Endothelial cell of umbilical vein (primary cell): ENCODE results near the gene STAB2. TPM values are rescaled to one million over a fixed set of nuclear protein-coding genes. Genes with fewer than 3 reads are reported as not detected.
A peak's percentile ranks its signal among the peaks of the same experiment; 100 is the strongest.

Experiments used
- BruUV-seq: library from RNA; stranded (reverse); fragments of 400-500 nt; replicated peaks from 2 replicates; lab custom pipeline; 2021; lab: Mats Ljungman, UMichigan
- CTCF ChIA-PET: fragments of 300-600, 350-600 bp; sonication (Branson Sonifier 250); formaldehyde crosslinking; loops from one replicate; lab custom pipeline; 2021; ENCODE audit warnings: antibody characterized with exemption, inconsistent platforms; lab: Charles Lee
- POLR2A ChIA-PET: fragments of 300-600, 350-600 bp; sonication (Branson Sonifier 250); formaldehyde crosslinking; loops from one replicate; lab custom pipeline; 2021; ENCODE audit warnings: antibody characterized with exemption, inconsistent platforms; lab: Charles Lee
- DNase-seq: peaks from one replicate; pipeline ENCODE4 v3.0.0-alpha.2; 2011; ENCODE audit warnings: low read depth, low spot score
- FAIRE-seq: peaks from 2 replicates; lab custom pipeline; 2011; peaks lifted over from hg19 to GRCh38; lab: Jason Lieb, UNC
- H2AFZ ChIP-seq: 2 replicates; pipeline ENCODE4 v1.6.0; 2012; ENCODE audit warnings: low read depth, low read length, control low read depth, inconsistent platforms
- H3K27ac ChIP-seq: 2 replicates; pipeline ENCODE4 v1.5.1; 2011; ENCODE audit warnings: low read depth, mild to moderate bottlenecking, control low read depth, low read length, moderate library complexity; ENCODE audit not compliant: insufficient read depth
- H3K27me3 ChIP-seq, 2 experiments: 2 replicates each; pipeline versions ENCODE4 v1.6.0 to v1.6.1; 2011; ENCODE audit warnings: low read length in 2 of 2, mixed read lengths in 1 of 2; ENCODE audit not compliant: control insufficient read depth in 2 of 2, insufficient read depth in 2 of 2
- H3K36me3 ChIP-seq, 2 experiments: 2 replicates in 1 of 2; 3 replicates in 1 of 2; pipeline ENCODE4 v1.5.1; 2011; ENCODE audit warnings: low read length in 2 of 2, mild to moderate bottlenecking in 1 of 2, moderate library complexity in 1 of 2; ENCODE audit not compliant: control insufficient read depth in 2 of 2, insufficient read depth in 2 of 2; ENCODE audit errors: extremely low read depth in 1 of 2
- H3K4me1 ChIP-seq: 3 replicates; pipeline ENCODE4 v1.5.1; 2011; ENCODE audit warnings: mild to moderate bottlenecking, low read length; ENCODE audit not compliant: control insufficient read depth, insufficient read depth; ENCODE audit errors: extremely low read depth
- H3K4me2 ChIP-seq: 2 replicates; pipeline ENCODE4 v1.6.1; 2011; ENCODE audit warnings: low read length, control low read depth, mixed read lengths; ENCODE audit not compliant: insufficient read depth
- H3K4me3 ChIP-seq, 3 experiments: fragments of 200-600 bp in 1 of 3; sonication (generic), shearing (Covaris generic) in 1 of 3; replicated peaks in 1 of 3; 2 replicates each; pipeline ENCODE4 v1.5.1; 2011 to 2016; ENCODE audit warnings: control low read depth in 3 of 3, low read length in 3 of 3, mild to moderate bottlenecking in 2 of 3, inconsistent platforms in 1 of 3, low read depth in 1 of 3, moderate library complexity in 1 of 3; ENCODE audit not compliant: insufficient read depth in 1 of 3
- H3K79me2 ChIP-seq: 2 replicates; pipeline ENCODE4 v1.6.0; 2012; ENCODE audit warnings: low read length, inconsistent platforms; ENCODE audit not compliant: control insufficient read depth, insufficient read depth
- H3K9ac ChIP-seq: replicated peaks from 2 replicates; pipeline ENCODE3; 2011; ENCODE audit warnings: low read length, control low read depth; ENCODE audit not compliant: insufficient read depth; ENCODE audit errors: extremely low read depth
- H3K9me1 ChIP-seq: replicated peaks from 3 replicates; pipeline ENCODE4 v1.6.0; 2011; ENCODE audit warnings: mild to moderate bottlenecking, low read length; ENCODE audit not compliant: control insufficient read depth, insufficient read depth; ENCODE audit errors: extremely low read depth
- H3K9me3 ChIP-seq: replicated peaks from 2 replicates; pipeline ENCODE4 v1.5.1; 2012; ENCODE audit warnings: low read length, inconsistent platforms; ENCODE audit not compliant: control insufficient read depth, insufficient read depth
- H4K20me1 ChIP-seq: replicated peaks from 2 replicates; pipeline ENCODE3; 2011; ENCODE audit warnings: mild to moderate bottlenecking, low read length; ENCODE audit not compliant: control insufficient read depth, insufficient read depth; ENCODE audit errors: extremely low read depth
- EZH2 ChIP-seq: IDR thresholded peaks from 2 replicates; pipeline ENCODE4 v1.6.1; 2012; ENCODE audit warnings: borderline replicate concordance, low read depth, mild to moderate bottlenecking, moderate library complexity, low read length, inconsistent platforms; ENCODE audit not compliant: severe bottlenecking
- GATA2 ChIP-seq: IDR thresholded peaks from 2 replicates; pipeline ENCODE4 v1.7.0; 2011; ENCODE audit warnings: low read depth, mild to moderate bottlenecking, moderate library complexity, mixed read lengths, low read length; ENCODE audit not compliant: insufficient read length, insufficient read depth
- MYC ChIP-seq: IDR thresholded peaks from one replicate; pipeline ENCODE4 v1.6.1; 2011; ENCODE audit warnings: mild to moderate bottlenecking, low read depth, low read length
- POLR2A ChIP-seq: IDR thresholded peaks from 2 replicates; pipeline ENCODE4 v1.6.1; 2012; ENCODE audit warnings: low read depth, mild to moderate bottlenecking, control low read depth, low read length
- POLR2AphosphoS5 ChIP-seq: IDR thresholded peaks from 2 replicates; pipeline ENCODE4 v1.6.1; 2012; ENCODE audit warnings: low read depth, mild to moderate bottlenecking, control low read depth, low read length, moderate library complexity; ENCODE audit not compliant: insufficient read depth
- dilution Hi-C: fragments of 300-500 bp; cut with MboI; formaldehyde crosslinking; loops from one replicate; pipeline ENCODE4 v1.15.0; 2019; ENCODE audit warnings: low sequenced_read_pairs; ENCODE audit not compliant: extremely low pct_ligation_motif_present
- intact Hi-C: fragments of 100-400 bp; cut with micrococcal nuclease; formaldehyde crosslinking; loops from one replicate; pipeline ENCODE4 v1.10.0; 2022
- polyA plus RNA-seq, 4 experiments: library from polyadenylated mRNA; depleted of rRNA in 3 of 4; stranded (reverse) in 3 of 4; unstranded in 1 of 4; fragments of >200 nt; gene quantifications; 2 replicates each; pipeline versions ENCODE4 v1.2.1 to v1.2.3, GENCODE V29; 2011 to 2012; ENCODE audit warnings: missing spikeins in 1 of 4
- total RNA-seq: library from RNA; stranded (reverse); gene quantifications from 2 replicates; pipeline ENCODE4 v1.2.3, GENCODE V29; 2021
- TF ChIP-seq, protein P1 (sequence below): IDR thresholded peaks from 2 replicates; pipeline ENCODE4 v1.6.1; 2011; ENCODE audit not compliant: insufficient read depth, insufficient read length
- TF ChIP-seq, protein P2 (sequence below), 2 donors: IDR thresholded peaks; 1 replicate in 1 of 2; 2 replicates in 1 of 2; pipeline ENCODE4 v1.5.1; 2011; ENCODE audit warnings: low read length in 2 of 2, mild to moderate bottlenecking in 2 of 2, moderate library complexity in 2 of 2, control low read depth in 1 of 2, inconsistent platforms in 1 of 2, low read depth in 1 of 2; ENCODE audit not compliant: insufficient read depth in 1 of 2; ENCODE audit errors: extremely low read depth in 1 of 2

The STAB2 gene
- total and polyA plus RNA-seq, 2 donors (not counting 3 experiments of a cell fraction or from before 2014, with no cell fraction given) = 0.01 TPM; not detected in 1

DNA sequence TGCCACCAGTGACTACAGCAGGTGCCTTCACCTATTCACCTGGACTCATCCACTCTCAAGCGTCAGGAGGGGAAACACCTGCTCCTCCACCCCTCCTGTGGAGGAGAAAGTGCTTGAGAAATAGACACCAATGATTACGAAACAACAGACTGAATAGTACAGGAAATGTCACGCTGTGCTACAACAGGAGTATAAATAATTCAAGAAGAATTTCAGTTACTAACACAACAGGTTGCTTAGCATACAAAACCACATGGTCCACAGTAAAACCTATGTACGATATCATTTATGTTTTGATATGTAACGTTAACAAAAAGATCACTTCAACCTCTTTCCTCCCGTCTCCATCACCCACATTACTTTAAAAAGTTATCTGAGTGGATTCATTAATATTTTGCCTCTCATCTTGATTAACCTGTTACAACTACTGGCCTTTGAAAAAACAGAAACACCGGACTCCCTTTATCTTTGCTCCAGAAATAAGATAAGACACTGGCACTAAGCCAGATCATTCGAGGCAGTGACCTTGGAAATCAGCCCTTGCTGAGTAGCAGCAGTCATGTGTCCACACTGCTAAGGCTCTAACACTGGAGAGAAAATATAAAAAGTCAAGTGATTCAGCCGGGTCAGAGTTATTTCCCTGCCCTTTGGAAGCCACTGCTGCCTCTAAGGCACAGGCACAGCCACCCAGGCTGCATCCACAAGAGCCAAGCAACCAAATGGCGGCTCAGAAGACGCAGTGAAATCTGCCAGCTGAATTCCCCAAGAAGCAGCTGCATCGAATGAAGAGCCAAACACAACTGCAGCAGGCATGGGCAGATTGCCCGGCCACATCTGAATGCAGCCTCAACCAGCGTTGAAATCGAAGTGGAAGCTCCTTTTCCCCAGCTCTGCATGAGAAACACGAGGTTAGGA, 213.0 kb downstream of the STAB2 start:
- no peaks in the 10 kb centered on the region for H3K9me1 ChIP-seq
- peak overlapping the region; percentile 10 for H3K9ac ChIP-seq

More for the DNA sequence above, 213.0 kb downstream of the STAB2 start:
- peaks cover 26% of the 10 kb centered on the region for H3K4me1 ChIP-seq
- H3K4me2 ChIP-seq = peak overlapping the region; percentile 55
- no peaks in the 10 kb centered on the region for H3K36me3 ChIP-seq
- peak overlapping the region; percentile 3 for H2AFZ ChIP-seq
- dilution Hi-C loops = no loop called here
- no TSS peak for BruUV-seq
- H3K9me3 ChIP-seq = no peaks in the 10 kb centered on the region
- POLR2A ChIA-PET = interaction anchor here (0.7 kb wide), 1 partner anchor 41 kb away, joined by 8 read pairs; the partner anchor contains the start of gene NT5DC3
- H3K79me2 ChIP-seq = no peaks in the 10 kb centered on the region
- FAIRE-seq = peak; percentile 92
- peak; percentile 85 for DNase-seq
- H4K20me1 ChIP-seq = no peaks in the 10 kb centered on the region
- CTCF ChIA-PET = interaction anchor here (0.6 to 1.4 kb wide), 5 partner anchors 28 to 451 kb away, joined by 3 to 5 read pairs (median 4); partner anchors contain the start of gene NT5DC3
- H3K27me3 ChIP-seq = no peaks in the 10 kb centered on the region
- H3K4me3 ChIP-seq = no peak overlapping the region
- intact Hi-C loops = loop anchor here (1.0 kb wide), 1 partner anchor 41 kb away; the partner anchor contains the start of gene NT5DC3
- H3K27ac ChIP-seq = peak overlapping the region; percentile 10
- TF ChIP-seq POLR2AphosphoS5 (no peak), POLR2A (no peak), EZH2 (no peak), MYC (no peak), GATA2 (peak; percentile 83)
- TF ChIP-seq, protein P1, sequence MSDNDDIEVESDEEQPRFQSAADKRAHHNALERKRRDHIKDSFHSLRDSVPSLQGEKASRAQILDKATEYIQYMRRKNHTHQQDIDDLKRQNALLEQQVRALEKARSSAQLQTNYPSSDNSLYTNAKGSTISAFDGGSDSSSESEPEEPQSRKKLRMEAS = no peak
- TF ChIP-seq, protein P2, sequence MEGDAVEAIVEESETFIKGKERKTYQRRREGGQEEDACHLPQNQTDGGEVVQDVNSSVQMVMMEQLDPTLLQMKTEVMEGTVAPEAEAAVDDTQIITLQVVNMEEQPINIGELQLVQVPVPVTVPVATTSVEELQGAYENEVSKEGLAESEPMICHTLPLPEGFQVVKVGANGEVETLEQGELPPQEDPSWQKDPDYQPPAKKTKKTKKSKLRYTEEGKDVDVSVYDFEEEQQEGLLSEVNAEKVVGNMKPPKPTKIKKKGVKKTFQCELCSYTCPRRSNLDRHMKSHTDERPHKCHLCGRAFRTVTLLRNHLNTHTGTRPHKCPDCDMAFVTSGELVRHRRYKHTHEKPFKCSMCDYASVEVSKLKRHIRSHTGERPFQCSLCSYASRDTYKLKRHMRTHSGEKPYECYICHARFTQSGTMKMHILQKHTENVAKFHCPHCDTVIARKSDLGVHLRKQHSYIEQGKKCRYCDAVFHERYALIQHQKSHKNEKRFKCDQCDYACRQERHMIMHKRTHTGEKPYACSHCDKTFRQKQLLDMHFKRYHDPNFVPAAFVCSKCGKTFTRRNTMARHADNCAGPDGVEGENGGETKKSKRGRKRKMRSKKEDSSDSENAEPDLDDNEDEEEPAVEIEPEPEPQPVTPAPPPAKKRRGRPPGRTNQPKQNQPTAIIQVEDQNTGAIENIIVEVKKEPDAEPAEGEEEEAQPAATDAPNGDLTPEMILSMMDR (IDR thresholded peaks at IDR 0.05; ENCODE audit: extremely low read depth in 1 of 2, insufficient read depth in 1 of 2, low read depth in 1 of 2, low read length in 2 of 2) = no peak
